Effector memory CD8-positive, alpha-beta T cell (primary cell): ENCODE measurements around the gene BRPF3.

Experiments
- ATAC-seq: fragments of 150-1000 bp; cut with Tn5 transposase; replicated peaks from 2 replicates; pipeline ENCODE4 v1.10.0; 2021; ENCODE audit warnings: mild to moderate bottlenecking, moderate library complexity
- DNase-seq, 3 experiments: peaks; one replicate each; pipeline ENCODE4 v3.0.0; 2021
- H3K27ac Mint-ChIP-seq, 2 donors: one replicate each; pipeline ENCODE4 v1.8.0; 2022; ENCODE audit warnings: mild to moderate bottlenecking in 2 of 2, mixed read lengths in 2 of 2, moderate library complexity in 2 of 2
- H3K27me3 Mint-ChIP-seq, 2 donors: one replicate each; pipeline ENCODE4 v1.8.0; 2022; ENCODE audit warnings: mixed read lengths in 2 of 2
- H3K36me3 Mint-ChIP-seq: one replicate; pipeline ENCODE4 v1.8.0; 2022; ENCODE audit warnings: mild to moderate bottlenecking, moderate library complexity, mixed read lengths; ENCODE audit not compliant: insufficient read depth
- H3K4me1 Mint-ChIP-seq, 2 donors: one replicate each; pipeline ENCODE4 v1.8.0; 2022; ENCODE audit warnings: low read depth in 2 of 2, mixed read lengths in 2 of 2
- H3K4me3 Mint-ChIP-seq, 2 donors: one replicate each; pipeline ENCODE4 v1.8.0; 2022; ENCODE audit warnings: mild to moderate bottlenecking in 2 of 2, mixed read lengths in 2 of 2, moderate library complexity in 2 of 2
- H3K9me3 Mint-ChIP-seq, 2 donors: one replicate each; pipeline ENCODE4 v1.8.0; 2022; ENCODE audit warnings: mixed read lengths in 2 of 2
- total RNA-seq, 9 experiments: gene quantifications; one replicate each; lab custom pipeline; 2026; lab: John Stamatoyannopoulos, UW

The BRPF3 gene
- total RNA-seq = 25.1 to 49.6 (median 35.0) reads per million in 9 experiments

GRCh38 chr6:36196113-36196879 is at the start of gene BRPF3:
Gene BRPF3 (plus strand): TSS chr6:36196744. CDS start chr6:36200323, 3,579 bp downstream.
- Mint-ChIP-seq H3K4me1 (peaks cover 18% of the 10 kb centered on the region in 2 donors), H3K27me3 (no peaks in the 10 kb centered on the region), H3K27ac (peak within 1 kb of the TSS; percentile 88 to 90), H3K4me3 (peak within 1 kb of the TSS; percentile 86 to 89), H3K36me3 (peaks cover 12% of the 10 kb centered on the region), H3K9me3 (no peaks in the 10 kb centered on the region)
- peak; percentile 72 to 74 (median 73) for DNase-seq
- peak; percentile 68 for ATAC-seq

GRCh38 chr6:36147294-36147693 is 49.2 kb upstream of the BRPF3 start:
- Mint-ChIP-seq H3K27me3 (no peaks in the 10 kb centered on the region), H3K4me3 (no peak overlapping the region), H3K9me3 (no peaks in the 10 kb centered on the region), H3K4me1 (peaks cover 15 to 17% of the 10 kb centered on the region in 2 donors), H3K36me3 (no peaks in the 10 kb centered on the region), H3K27ac (peak overlapping the region; percentile 39 to 75)
- DNase-seq (no peak), ATAC-seq (no peak)

GRCh38 chr6:36149476-36149875 is 47.1 kb upstream of the BRPF3 start:
- no peaks in the 10 kb centered on the region for H3K9me3 Mint-ChIP-seq
- ATAC-seq (no peak), DNase-seq (no peak)
- H3K27me3 Mint-ChIP-seq = no peaks in the 10 kb centered on the region
- H3K36me3 Mint-ChIP-seq = no peaks in the 10 kb centered on the region
- no peak overlapping the region for H3K27ac Mint-ChIP-seq
- H3K4me3 Mint-ChIP-seq = no peak overlapping the region
- peaks cover 12 to 15% of the 10 kb centered on the region in 2 donors for H3K4me1 Mint-ChIP-seq

GRCh38 chr6:36150283-36150682 is 46.3 kb upstream of the BRPF3 start:
- no peak overlapping the region for H3K27ac Mint-ChIP-seq
- no peaks in the 10 kb centered on the region for H3K36me3 Mint-ChIP-seq
- no peak for ATAC-seq
- peaks cover 12 to 15% of the 10 kb centered on the region in 2 donors for H3K4me1 Mint-ChIP-seq
- DNase-seq = no peak
- H3K4me3 Mint-ChIP-seq = no peak overlapping the region
- H3K27me3 Mint-ChIP-seq = no peaks in the 10 kb centered on the region
- no peaks in the 10 kb centered on the region for H3K9me3 Mint-ChIP-seq

GRCh38 chr6:36154286-36154685 is 42.3 kb upstream of the BRPF3 start:
- no peak for ATAC-seq
- Mint-ChIP-seq H3K4me3 (no peak overlapping the region), H3K27me3 (no peaks in the 10 kb centered on the region), H3K27ac (no peak overlapping the region), H3K4me1 (no peaks in the 10 kb centered on the region), H3K36me3 (no peaks in the 10 kb centered on the region), H3K9me3 (no peaks in the 10 kb centered on the region)
- no peak for DNase-seq

- H3K27ac Mint-ChIP-seq = no peak overlapping the region
These were observed 40.9 kb upstream of the BRPF3 start for GRCh38 chr6:36155662-36156061.

GRCh38 chr6:36160147-36160760 is 36.3 kb upstream of the BRPF3 start:
- no peak overlapping the region for H3K4me3 Mint-ChIP-seq
- no peak overlapping the region for H3K27ac Mint-ChIP-seq
- no peaks in the 10 kb centered on the region for H3K9me3 Mint-ChIP-seq
- H3K27me3 Mint-ChIP-seq = no peaks in the 10 kb centered on the region
- H3K36me3 Mint-ChIP-seq = no peaks in the 10 kb centered on the region
- no peak for ATAC-seq
- no peak for DNase-seq
- H3K4me1 Mint-ChIP-seq = no peaks in the 10 kb centered on the region

More at GRCh38 chr6:36155662-36156061, 40.9 kb upstream of the BRPF3 start:
- ATAC-seq = no peak
- H3K4me1 Mint-ChIP-seq = no peaks in the 10 kb centered on the region
- no peaks in the 10 kb centered on the region for H3K9me3 Mint-ChIP-seq
- H3K27me3 Mint-ChIP-seq = no peaks in the 10 kb centered on the region
- no peak overlapping the region for H3K4me3 Mint-ChIP-seq
- no peaks in the 10 kb centered on the region for H3K36me3 Mint-ChIP-seq
- no peak for DNase-seq

- Mint-ChIP-seq H3K27ac (peak overlapping the region; percentile 90 to 92), H3K4me1 (peaks cover 13 to 19% of the 10 kb centered on the region in 2 donors), H3K4me3 (peak overlapping the region; percentile 47 to 55)
These were observed 27.2 kb upstream of the BRPF3 start for GRCh38 chr6:36169023-36170007.

GRCh38 chr6:36170704-36171103 is 25.8 kb upstream of the BRPF3 start:
- Mint-ChIP-seq H3K9me3 (no peaks in the 10 kb centered on the region), H3K4me1 (peaks cover 13 to 19% of the 10 kb centered on the region in 2 donors), H3K27ac (no peak overlapping the region), H3K27me3 (no peaks in the 10 kb centered on the region), H3K36me3 (no peaks in the 10 kb centered on the region), H3K4me3 (no peak overlapping the region)
- no peak for ATAC-seq
- no peak for DNase-seq

More at GRCh38 chr6:36169023-36170007, 27.2 kb upstream of the BRPF3 start:
- no peaks in the 10 kb centered on the region for H3K27me3 Mint-ChIP-seq
- peak; percentile 45 for ATAC-seq
- DNase-seq = no peak
- no peaks in the 10 kb centered on the region for H3K9me3 Mint-ChIP-seq
- H3K36me3 Mint-ChIP-seq = no peaks in the 10 kb centered on the region

GRCh38 chr6:36171573-36171972 is 25.0 kb upstream of the BRPF3 start:
- no peak for DNase-seq
- Mint-ChIP-seq H3K4me1 (peaks cover 13 to 19% of the 10 kb centered on the region in 2 donors), H3K36me3 (no peaks in the 10 kb centered on the region), H3K9me3 (no peaks in the 10 kb centered on the region), H3K27ac (peak overlapping the region in 1 of 2 donors; percentile 29), H3K27me3 (no peaks in the 10 kb centered on the region), H3K4me3 (no peak overlapping the region)
- ATAC-seq = peak; percentile 51

GRCh38 chr6:36177166-36177565 is 19.4 kb upstream of the BRPF3 start:
- ATAC-seq = no peak
- Mint-ChIP-seq H3K27ac (no peak overlapping the region), H3K4me1 (no peaks in the 10 kb centered on the region), H3K36me3 (no peaks in the 10 kb centered on the region), H3K9me3 (peaks cover 0 to 10% of the 10 kb centered on the region in 2 donors), H3K27me3 (no peaks in the 10 kb centered on the region), H3K4me3 (no peak overlapping the region)
- no peak for DNase-seq

GRCh38 chr6:36178544-36178943 is 18.0 kb upstream of the BRPF3 start:
- Mint-ChIP-seq H3K27me3 (no peaks in the 10 kb centered on the region), H3K4me3 (no peak overlapping the region), H3K4me1 (no peaks in the 10 kb centered on the region), H3K36me3 (no peaks in the 10 kb centered on the region), H3K9me3 (peaks cover 0 to 10% of the 10 kb centered on the region in 2 donors), H3K27ac (no peak overlapping the region)
- DNase-seq (no peak), ATAC-seq (no peak)

- H3K27me3 Mint-ChIP-seq = no peaks in the 10 kb centered on the region
- H3K36me3 Mint-ChIP-seq = no peaks in the 10 kb centered on the region
- DNase-seq (no peak), ATAC-seq (no peak)
- H3K27ac Mint-ChIP-seq = no peak overlapping the region
- H3K9me3 Mint-ChIP-seq = peaks cover 0 to 10% of the 10 kb centered on the region in 2 donors
- H3K4me3 Mint-ChIP-seq = no peak overlapping the region
- no peaks in the 10 kb centered on the region for H3K4me1 Mint-ChIP-seq
These were observed 16.4 kb upstream of the BRPF3 start for GRCh38 chr6:36180126-36180525.
